ENCODE measurements around the gene TEKTIP1. TPM values are rescaled to one million over a fixed set of nuclear protein-coding genes. Genes with fewer than 3 reads are reported as not detected.

The TEKTIP1 gene
- total and polyA plus RNA-seq, 9 of the 15 experiments (the other 6 are each of a cell fraction or from before 2014, with no cell fraction given) = 0.66 TPM; not detected in 8

GRCh38 chr19:3523361-3524077 is 15.5 kb upstream of the TEKTIP1 start:
- CTCF ChIA-PET (ENCODE audit: low intra/inter-chr PET ratio) = no interaction called here
- DNase-seq (ENCODE audit: extremely low read depth in 1 of 4, low spot score in 3 of 4) = no peak
- peaks cover 63% of the 10 kb centered on the region; the same call in 1 of the 3 replicates for H3K36me3 ChIP-seq (ENCODE audit: control insufficient read depth, insufficient read depth, low read length)
- no peak for ATAC-seq
- peaks cover 47% of the 10 kb centered on the region for H3K79me2 ChIP-seq (ENCODE audit: control insufficient read depth, insufficient read depth, low read length)
- 90% methylated on average over 12 of the region's 21 CpGs for WGBS (ENCODE audit: insufficient coverage, low coverage, missing lambda C conversion rate)
- POLR2A ChIA-PET = interaction anchor here (1.4 kb wide), 1 partner anchor 11 kb away, joined by 4 read pairs; no protein-coding TSS in a partner anchor
- H3K9me1 ChIP-seq (ENCODE audit: control insufficient read depth, insufficient read depth, low read length) = peaks cover 6% of the 10 kb centered on the region
- BruUV-seq (replicated peaks) = no TSS peak
- intact Hi-C loops (cut with micrococcal nuclease) = no loop called here
- FAIRE-seq = no peak
- H3K4me2 ChIP-seq (ENCODE audit: insufficient read depth, low read length) = no peak overlapping the region
- in situ Hi-C loops (cut with MboI) = no loop called here
- H3K27ac ChIP-seq (ENCODE audit: extremely low read depth, low read depth, low read length) = no peak overlapping the region
- no peaks in the 10 kb centered on the region for H3K27me3 ChIP-seq (ENCODE audit: control insufficient read depth in 2 of 2, insufficient read depth in 2 of 2, low read length in 2 of 2)
- H4K20me1 ChIP-seq (replicated peaks; ENCODE audit: control insufficient read depth, insufficient read depth, low read length) = peaks cover 12% of the 10 kb centered on the region; the same call in 1 of the 2 replicates
- H3K9me3 ChIP-seq (replicated peaks; ENCODE audit: control insufficient read depth, insufficient read depth, low read depth, low read length) = no peaks in the 10 kb centered on the region
- no peak overlapping the region for H3K4me3 ChIP-seq
- H3K9ac ChIP-seq (ENCODE audit: insufficient read depth in 1 of 2, low read depth in 2 of 2, low read length in 2 of 2) = peak overlapping the region in 1 of 2 experiments; percentile 47; a peak in 2 of 4 replicates
- H2AFZ ChIP-seq (ENCODE audit: low read depth, low read length) = no peak overlapping the region
- H3K4me1 ChIP-seq (replicated peaks in 1 of 2; ENCODE audit: control insufficient read depth in 2 of 2, insufficient read depth in 2 of 2, low read length in 2 of 2) = peaks cover 19 to 80% of the 10 kb centered on the region in 2 experiments
- no peak for TF ChIP-seq HMBOX1 (IDR thresholded peaks at IDR 0.05)
- no peak for TF ChIP-seq ZHX1 (conservative IDR thresholded peaks at IDR 0.05; ENCODE audit: low read length)
- TF ChIP-seq ZNF707 (CRISPR knock-in tag; conservative IDR thresholded peaks at IDR 0.05) = no peak
- TF ChIP-seq ETV6 (IDR thresholded peaks at IDR 0.05; ENCODE audit: borderline replicate concordance in 1 of 2, low read depth in 2 of 2, low read length in 1 of 2) = no peak
- no peak for TF ChIP-seq ETV6 (CRISPR knock-in tag; IDR thresholded peaks at IDR 0.05; ENCODE audit: borderline replicate concordance)
- TF ChIP-seq HCFC1 (IDR thresholded peaks at IDR 0.05; ENCODE audit: low read depth, low read length) = no peak
- TF ChIP-seq PCBP1 (IDR thresholded peaks at IDR 0.05; ENCODE audit: low read depth, low read length, poor library complexity, severe bottlenecking) = no peak
- TF ChIP-seq SOX6 (IDR thresholded peaks at IDR 0.05) = no peak
- TF ChIP-seq ZBTB34 (CRISPR knock-in tag; IDR thresholded peaks at IDR 0.05) = no peak
- no peak for TF ChIP-seq U2AF1 (optimal IDR thresholded peaks at IDR 0.05; ENCODE audit: low read depth, low read length)
- no peak for TF ChIP-seq MECOM (CRISPR knock-in tag; IDR thresholded peaks at IDR 0.05)
- no peak for TF ChIP-seq NEUROD1 (IDR thresholded peaks at IDR 0.05; ENCODE audit: borderline replicate concordance, low read depth, low read length, partially characterized antibody)
- TF ChIP-seq TEAD1 (CRISPR knock-in tag; IDR thresholded peaks at IDR 0.05) = no peak
- no peak for TF ChIP-seq SAFB (IDR thresholded peaks at IDR 0.05; ENCODE audit: borderline replicate concordance, low read depth, low read length)
- TF ChIP-seq BCOR (IDR thresholded peaks at IDR 0.05) = no peak
- TF ChIP-seq CGGBP1 (CRISPR knock-in tag; IDR thresholded peaks at IDR 0.05) = no peak
- TF ChIP-seq CBFB (CRISPR knock-in tag; IDR thresholded peaks at IDR 0.05) = no peak

All from K562 (cell line).